DOHH2 (cell line): ENCODE results near the gene FLT3.

Experiments used
- H3F3A ChIP-seq: fragments of 200-600 bp; sonication (generic), shearing (Covaris generic); 2 replicates; pipeline ENCODE4 v1.6.0; 2016; ENCODE audit warnings: antibody characterized with exemption, mild to moderate bottlenecking; ENCODE audit not compliant: control insufficient read depth, insufficient read depth
- H3K27ac ChIP-seq: fragments of 200-600 bp; sonication (generic); 2 replicates; pipeline ENCODE4 v1.5.1; 2014; ENCODE audit warnings: low read depth, mild to moderate bottlenecking, low read length, moderate library complexity
- H3K27me3 ChIP-seq: fragments of 200-600 bp; sonication (generic); 2 replicates; pipeline ENCODE4 v1.6.1; 2014; ENCODE audit warnings: mild to moderate bottlenecking, low read length, mixed read lengths; ENCODE audit not compliant: control insufficient read depth
- H3K36me3 ChIP-seq: fragments of 200-600 bp; sonication (generic); 2 replicates; pipeline ENCODE4 v1.6.1; 2014; ENCODE audit warnings: mild to moderate bottlenecking, low read length, moderate library complexity, mixed read lengths; ENCODE audit not compliant: control insufficient read depth
- H3K4me1 ChIP-seq: fragments of 200-600 bp; sonication (generic); 2 replicates; pipeline ENCODE4 v1.6.1; 2014; ENCODE audit warnings: mild to moderate bottlenecking, low read length, mixed read lengths; ENCODE audit not compliant: control insufficient read depth
- H3K4me2 ChIP-seq: fragments of 200-600 bp; sonication (generic); 2 replicates; pipeline ENCODE4 v1.6.0; 2014; ENCODE audit warnings: mild to moderate bottlenecking, low read length, moderate library complexity
- H3K4me3 ChIP-seq: fragments of 200-600 bp; sonication (generic); 2 replicates; pipeline ENCODE4 v1.5.1; 2014; ENCODE audit warnings: mild to moderate bottlenecking, low read length, mixed read lengths
- H3K79me2 ChIP-seq: fragments of 200-600 bp; sonication (generic); 2 replicates; pipeline ENCODE4 v1.6.1; 2014; ENCODE audit warnings: mild to moderate bottlenecking, low read length, mixed read lengths; ENCODE audit not compliant: control insufficient read depth
- H3K9me2 ChIP-seq: fragments of 200-600 bp; sonication (generic); replicated peaks from 2 replicates; pipeline ENCODE4 v1.6.1; 2014; ENCODE audit warnings: mild to moderate bottlenecking, low read length, mixed read lengths; ENCODE audit not compliant: control insufficient read depth
- H3K9me3 ChIP-seq: fragments of 200-600 bp; sonication (generic); 2 replicates; pipeline ENCODE4 v1.6.1; 2014; ENCODE audit warnings: antibody characterized with exemption, low read length, mixed read lengths; ENCODE audit not compliant: control insufficient read depth, insufficient read depth
- H4K20me1 ChIP-seq: fragments of 200-600 bp; sonication (generic); 2 replicates; pipeline ENCODE4 v1.6.0; 2014; ENCODE audit warnings: low read depth, mild to moderate bottlenecking, antibody characterized with exemption, low read length, moderate library complexity; ENCODE audit not compliant: control insufficient read depth, insufficient read depth
- CTCF ChIP-seq: fragments of 200-600 bp; sonication (generic); IDR thresholded peaks from one replicate; pipeline ENCODE4 v1.5.1; 2014; ENCODE audit warnings: antibody characterized with exemption, mild to moderate bottlenecking, low read depth, low read length; ENCODE audit not compliant: poor library complexity, severe bottlenecking
- EZH2phosphoT487 ChIP-seq: fragments of 200-600 bp; sonication (generic); IDR thresholded peaks from 2 replicates; pipeline ENCODE4 v1.6.1; 2017; ENCODE audit warnings: borderline replicate concordance, mild to moderate bottlenecking, antibody characterized with exemption, low read length, moderate library complexity, mixed read lengths

FLT3 gene

DNA sequence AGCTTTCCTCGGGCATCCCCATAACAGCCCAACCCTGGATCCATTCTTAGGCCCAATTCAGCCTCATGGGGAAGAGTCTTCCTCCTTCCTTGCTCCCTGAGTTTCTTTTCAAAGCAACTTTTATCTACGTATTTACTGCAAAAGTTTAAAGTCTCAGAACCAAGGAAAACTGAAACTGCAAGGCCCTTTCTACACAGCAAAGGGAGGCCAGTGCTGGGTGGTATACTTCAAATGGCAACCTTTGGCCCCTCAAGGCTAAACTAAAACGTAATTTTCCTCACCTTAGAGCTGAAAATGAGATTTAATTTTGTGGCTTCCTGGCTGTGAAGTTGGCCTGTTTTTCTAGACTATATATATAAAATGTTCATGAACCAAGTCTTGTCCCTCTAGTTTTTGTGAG is 136.9 kb downstream of the FLT3 start:
- Histone ChIP-seq H3K27me3 (peaks cover 24% of the 10 kb centered on the region), H3K4me1 (no peaks in the 10 kb centered on the region), H3K27ac (no peak overlapping the region)

DNA sequence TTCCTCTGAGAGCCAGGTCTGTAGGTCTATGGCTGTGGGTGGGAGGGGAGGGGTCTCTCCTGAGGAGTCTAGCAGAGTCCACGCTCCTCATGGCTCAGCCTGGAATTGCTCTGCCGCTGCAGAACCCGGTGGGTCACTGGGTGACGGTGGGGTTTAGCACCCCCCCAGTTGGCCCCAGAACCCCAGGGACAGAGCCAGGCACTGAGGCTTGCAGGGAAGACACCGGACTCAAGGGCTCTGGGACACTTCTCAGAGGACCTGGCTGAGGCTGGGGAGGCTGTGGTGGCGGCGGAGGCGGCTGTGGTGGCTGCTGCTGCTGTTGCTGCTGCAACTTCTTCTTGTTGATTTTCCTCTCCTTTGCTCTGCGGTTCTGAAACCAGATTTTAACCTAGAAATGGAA is 137.4 kb downstream of the FLT3 start:
- H3K4me3 ChIP-seq, result no peak overlapping the region

More for the DNA sequence above, 136.9 kb downstream of the FLT3 start:
- H3K4me2 ChIP-seq, result no peak overlapping the region
- H3K79me2 ChIP-seq, result no peaks in the 10 kb centered on the region
- no peaks in the 10 kb centered on the region for H3K9me2 ChIP-seq
- H3F3A ChIP-seq, result no peaks in the 10 kb centered on the region
- H3K9me3 ChIP-seq, result no peaks in the 10 kb centered on the region
- H3K36me3 ChIP-seq, result no peaks in the 10 kb centered on the region
- no peak overlapping the region for H3K4me3 ChIP-seq
- no peak for TF ChIP-seq CTCF
- no peak for TF ChIP-seq EZH2phosphoT487
- H4K20me1 ChIP-seq, result no peaks in the 10 kb centered on the region

GRCh38 chr13:27962128-27962841 is 138.1 kb downstream of the FLT3 start:
- H3K4me2 ChIP-seq, result no peak overlapping the region
- H3K4me3 ChIP-seq, result no peak overlapping the region
- no peaks in the 10 kb centered on the region for H3K9me3 ChIP-seq
- H3K27ac ChIP-seq, result no peak overlapping the region
- no peak for TF ChIP-seq EZH2phosphoT487
- peaks cover 25% of the 10 kb centered on the region for H3K27me3 ChIP-seq
- H4K20me1 ChIP-seq, result no peaks in the 10 kb centered on the region
- H3K36me3 ChIP-seq, result no peaks in the 10 kb centered on the region
- no peaks in the 10 kb centered on the region for H3K4me1 ChIP-seq
- H3K79me2 ChIP-seq, result no peaks in the 10 kb centered on the region
- no peaks in the 10 kb centered on the region for H3K9me2 ChIP-seq
- no peaks in the 10 kb centered on the region for H3F3A ChIP-seq

More for the DNA sequence above, 137.4 kb downstream of the FLT3 start:
- no peaks in the 10 kb centered on the region for H3K9me2 ChIP-seq
- TF ChIP-seq EZH2phosphoT487 (no peak), CTCF (no peak)
- no peak overlapping the region for H3K4me2 ChIP-seq
- no peaks in the 10 kb centered on the region for H3K79me2 ChIP-seq
- H3F3A ChIP-seq, result no peaks in the 10 kb centered on the region
- H3K27me3 ChIP-seq, result peaks cover 25% of the 10 kb centered on the region
- no peaks in the 10 kb centered on the region for H3K36me3 ChIP-seq
- H3K4me1 ChIP-seq, result no peaks in the 10 kb centered on the region
- H3K9me3 ChIP-seq, result no peaks in the 10 kb centered on the region
- H3K27ac ChIP-seq, result no peak overlapping the region
- H4K20me1 ChIP-seq, result no peaks in the 10 kb centered on the region

- Histone ChIP-seq H3K4me1 (no peaks in the 10 kb centered on the region), H3K4me2 (peak overlapping the region; percentile 52), H3F3A (no peaks in the 10 kb centered on the region), H3K9me3 (no peaks in the 10 kb centered on the region), H3K27me3 (peaks cover 27% of the 10 kb centered on the region), H4K20me1 (no peaks in the 10 kb centered on the region), H3K79me2 (no peaks in the 10 kb centered on the region), H3K27ac (no peak overlapping the region), H3K4me3 (peak overlapping the region; percentile 44), H3K36me3 (no peaks in the 10 kb centered on the region), H3K9me2 (no peaks in the 10 kb centered on the region)
- TF ChIP-seq CTCF, result no peak
- no peak for TF ChIP-seq EZH2phosphoT487
Observed at GRCh38 chr13:27961227-27962085, 138.9 kb downstream of the FLT3 start.
